ENCODE results near the gene FN1.

- TF ChIP-seq, protein P1, sequence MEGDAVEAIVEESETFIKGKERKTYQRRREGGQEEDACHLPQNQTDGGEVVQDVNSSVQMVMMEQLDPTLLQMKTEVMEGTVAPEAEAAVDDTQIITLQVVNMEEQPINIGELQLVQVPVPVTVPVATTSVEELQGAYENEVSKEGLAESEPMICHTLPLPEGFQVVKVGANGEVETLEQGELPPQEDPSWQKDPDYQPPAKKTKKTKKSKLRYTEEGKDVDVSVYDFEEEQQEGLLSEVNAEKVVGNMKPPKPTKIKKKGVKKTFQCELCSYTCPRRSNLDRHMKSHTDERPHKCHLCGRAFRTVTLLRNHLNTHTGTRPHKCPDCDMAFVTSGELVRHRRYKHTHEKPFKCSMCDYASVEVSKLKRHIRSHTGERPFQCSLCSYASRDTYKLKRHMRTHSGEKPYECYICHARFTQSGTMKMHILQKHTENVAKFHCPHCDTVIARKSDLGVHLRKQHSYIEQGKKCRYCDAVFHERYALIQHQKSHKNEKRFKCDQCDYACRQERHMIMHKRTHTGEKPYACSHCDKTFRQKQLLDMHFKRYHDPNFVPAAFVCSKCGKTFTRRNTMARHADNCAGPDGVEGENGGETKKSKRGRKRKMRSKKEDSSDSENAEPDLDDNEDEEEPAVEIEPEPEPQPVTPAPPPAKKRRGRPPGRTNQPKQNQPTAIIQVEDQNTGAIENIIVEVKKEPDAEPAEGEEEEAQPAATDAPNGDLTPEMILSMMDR (IDR thresholded peaks at IDR 0.05) = no peak
- no peak for TF ChIP-seq POLR2A (IDR thresholded peaks at IDR 0.05)
- no peak for TF ChIP-seq POLR2AphosphoS5 (IDR thresholded peaks at IDR 0.05)
- no peak for TF ChIP-seq EP300 (IDR thresholded peaks at IDR 0.05)
Observed at GRCh38 chr2:215390550-215390913, 45.3 kb downstream of the FN1 start.

All from stomach (tissue), 4 donors.